Mesenchymal stem cell (in vitro differentiated cells and primary cell): ENCODE data around the gene LRSAM1.
A peak's percentile ranks its signal among the peaks of the same experiment; 100 is the strongest.

Experiments used
- DNase-seq: peaks from one replicate; pipeline ENCODE4 v3.0.0-alpha.2; 2013
- H2AFZ ChIP-seq: one replicate; pipeline ENCODE4 v1.6.1; 2013; ENCODE audit warnings: low read depth, mild to moderate bottlenecking, control low read depth, inconsistent platforms, low read length, moderate library complexity
- H2AK5ac ChIP-seq: 2 replicates; pipeline ENCODE4 v1.6.1; 2013; ENCODE audit warnings: low read length, moderate library complexity, mild to moderate bottlenecking, inconsistent platforms; ENCODE audit not compliant: severe bottlenecking
- H2BK120ac ChIP-seq: one replicate; pipeline ENCODE4 v1.6.1; 2013; ENCODE audit warnings: low read depth, mild to moderate bottlenecking, inconsistent platforms, low read length, moderate library complexity
- H2BK12ac ChIP-seq, 2 experiments: one replicate each; pipeline ENCODE4 v1.6.1; 2013; ENCODE audit warnings: inconsistent platforms in 2 of 2, low read length in 2 of 2, mild to moderate bottlenecking in 2 of 2, moderate library complexity in 2 of 2, control low read depth in 1 of 2
- H2BK15ac ChIP-seq: one replicate; pipeline ENCODE4 v1.6.1; 2013; ENCODE audit warnings: mild to moderate bottlenecking, low read depth, inconsistent platforms; ENCODE audit not compliant: poor library complexity, severe bottlenecking
- H2BK5ac ChIP-seq: 2 replicates; pipeline ENCODE4 v1.6.1; 2013; ENCODE audit warnings: low read depth, mild to moderate bottlenecking, low read length, control low read depth, inconsistent platforms; ENCODE audit not compliant: poor library complexity, severe bottlenecking
- H3K14ac ChIP-seq, 2 experiments: one replicate each; pipeline ENCODE4 v1.6.1; 2013; ENCODE audit warnings: inconsistent platforms in 2 of 2, low read length in 2 of 2, control low read depth in 1 of 2, mild to moderate bottlenecking in 1 of 2, moderate library complexity in 1 of 2
- H3K18ac ChIP-seq, 2 experiments: one replicate each; pipeline ENCODE4 v1.6.1; 2013; ENCODE audit warnings: inconsistent platforms in 2 of 2, low read length in 2 of 2, control low read depth in 1 of 2, low read depth in 1 of 2, mild to moderate bottlenecking in 1 of 2
- H3K23ac ChIP-seq, 2 experiments: one replicate each; pipeline ENCODE4 v1.6.1; 2013; ENCODE audit warnings: inconsistent platforms in 2 of 2, low read length in 2 of 2, mild to moderate bottlenecking in 2 of 2, moderate library complexity in 2 of 2, control low read depth in 1 of 2
- H3K27ac ChIP-seq: 2 replicates; pipeline ENCODE4 v1.5.1; 2013; ENCODE audit warnings: mild to moderate bottlenecking, moderate library complexity, low read length, control low read depth, inconsistent platforms; ENCODE audit not compliant: poor library complexity, severe bottlenecking
- H3K27me3 ChIP-seq, 2 experiments: 2 replicates each; pipeline versions ENCODE4 v1.6.1 to v1.7.0; 2013; ENCODE audit warnings: low read length in 2 of 2, mild to moderate bottlenecking in 2 of 2, moderate library complexity in 2 of 2, control low read depth in 1 of 2, inconsistent platforms in 1 of 2; ENCODE audit not compliant: control insufficient read depth in 1 of 2, insufficient read depth in 1 of 2
- H3K36me3 ChIP-seq, 2 experiments: 2 replicates each; pipeline versions ENCODE4 v1.6.1 to v1.7.0; 2013; ENCODE audit warnings: low read length in 2 of 2, control low read depth in 1 of 2, inconsistent platforms in 1 of 2, low read depth in 1 of 2, mild to moderate bottlenecking in 1 of 2; ENCODE audit not compliant: insufficient read depth in 2 of 2, control insufficient read depth in 1 of 2
- H3K4ac ChIP-seq, 2 experiments: one replicate each; pipeline ENCODE4 v1.6.1; 2013; ENCODE audit warnings: inconsistent platforms in 2 of 2, low read length in 2 of 2, mild to moderate bottlenecking in 2 of 2, moderate library complexity in 2 of 2, control low read depth in 1 of 2, low read depth in 1 of 2
- H3K4me1 ChIP-seq: 2 replicates; pipeline ENCODE4 v1.6.1; 2013; ENCODE audit warnings: low read depth, low read length, control low read depth; ENCODE audit not compliant: control insufficient read depth, insufficient read depth
- H3K4me2 ChIP-seq: 2 replicates; pipeline ENCODE4 v1.6.1; 2013; ENCODE audit warnings: low read length, mild to moderate bottlenecking, inconsistent platforms; ENCODE audit not compliant: poor library complexity, severe bottlenecking
- H3K4me3 ChIP-seq, 2 experiments: 2 replicates each; pipeline versions ENCODE4 v1.5.1 to v1.7.0; 2013; ENCODE audit warnings: low read length in 2 of 2, mild to moderate bottlenecking in 2 of 2, control low read depth in 1 of 2, low read depth in 1 of 2; ENCODE audit not compliant: insufficient read depth in 1 of 2
- H3K79me1 ChIP-seq: replicated peaks from 2 replicates; pipeline ENCODE4 v1.6.1; 2013; ENCODE audit warnings: mild to moderate bottlenecking, control low read depth, low read length, inconsistent platforms; ENCODE audit not compliant: poor library complexity, severe bottlenecking
- H3K9ac ChIP-seq: 2 replicates; pipeline ENCODE4 v1.7.0; 2013; ENCODE audit warnings: mild to moderate bottlenecking, low read length, moderate library complexity
- H3K9me3 ChIP-seq: 2 replicates; pipeline ENCODE4 v1.7.0; 2013; ENCODE audit warnings: mild to moderate bottlenecking, low read length; ENCODE audit not compliant: control insufficient read depth
- H4K8ac ChIP-seq: one replicate; pipeline ENCODE4 v1.6.1; 2013; ENCODE audit warnings: inconsistent platforms, mild to moderate bottlenecking, low read length, moderate library complexity
- H4K91ac ChIP-seq: one replicate; pipeline ENCODE4 v1.6.1; 2013; ENCODE audit warnings: mild to moderate bottlenecking, low read length, inconsistent platforms
- WGBS: methylation state at CpG from one replicate; pipeline ENCODE4 v1.1.7; 2013; ENCODE audit warnings: mixed read lengths; 5-methylcytosine and 5-hydroxymethylcytosine counted together

Gene LRSAM1

GRCh38 chr9:127519301-127520166 lies 68.2 kb downstream of the LRSAM1 start:
- Histone ChIP-seq H3K23ac (no peak overlapping the region), H4K91ac (peak overlapping the region; percentile 99), H3K9me3 (no peaks in the 10 kb centered on the region), H2BK5ac (peak overlapping the region; percentile 74), H2BK120ac (peak overlapping the region; percentile 94), H2BK15ac (peak overlapping the region; percentile 4), H3K4me1 (peaks cover 63% of the 10 kb centered on the region), H3K9ac (peak overlapping the region; percentile 64), H3K18ac (peak overlapping the region; percentile 81 to 95), H3K36me3 (peaks cover 66 to 69% of the 10 kb centered on the region in 2 experiments), H3K4me2 (no peak overlapping the region), H3K27me3 (no peaks in the 10 kb centered on the region), H2BK12ac (peak overlapping the region; percentile 99), H3K14ac (peak overlapping the region in 1 of 2 experiments; percentile 95), H3K4me3 (peak overlapping the region in 1 of 2 experiments; percentile 23), H3K4ac (peak overlapping the region; percentile 79 to 94), H3K79me1 (peaks cover 4% of the 10 kb centered on the region), H2AK5ac (peak overlapping the region; percentile 85), H3K27ac (peak overlapping the region; percentile 96), H2AFZ (no peak overlapping the region), H4K8ac (peak overlapping the region; percentile 98)
- WGBS: 26% methylated on average over 22 of the region's 22 CpGs
- peak; percentile 99 for DNase-seq

- H3K4me3 ChIP-seq: peak overlapping the region in 1 of 2 experiments; percentile 11
- peak overlapping the region; percentile 64 for H3K9ac ChIP-seq
- H3K14ac ChIP-seq: peak overlapping the region in 1 of 2 experiments; percentile 96
- H2BK120ac ChIP-seq: peak overlapping the region; percentile 98
- peaks cover 69 to 70% of the 10 kb centered on the region in 2 experiments for H3K36me3 ChIP-seq
- H2BK12ac ChIP-seq: peak overlapping the region; percentile 98 to 99
- H3K27ac ChIP-seq: peak overlapping the region; percentile 96
- peaks cover 68% of the 10 kb centered on the region for H3K4me1 ChIP-seq
- WGBS: under 1% methylated on average over 20 of the region's 20 CpGs
- peak; percentile 95 for DNase-seq
- peak overlapping the region; percentile 70 to 78 for H3K23ac ChIP-seq
- no peak overlapping the region for H2AFZ ChIP-seq
- H3K9me3 ChIP-seq: no peaks in the 10 kb centered on the region
- H4K8ac ChIP-seq: peak overlapping the region; percentile 99
- H2AK5ac ChIP-seq: peak overlapping the region; percentile 95
- peak overlapping the region; percentile 91 to 100 for H3K4ac ChIP-seq
- H4K91ac ChIP-seq: peak overlapping the region; percentile 99
- H2BK5ac ChIP-seq: peak overlapping the region; percentile 83
- no peaks in the 10 kb centered on the region for H3K27me3 ChIP-seq
- peak overlapping the region; percentile 44 for H2BK15ac ChIP-seq
- no peak overlapping the region for H3K4me2 ChIP-seq
- peak overlapping the region; percentile 94 to 100 for H3K18ac ChIP-seq
- H3K79me1 ChIP-seq: peaks cover 4% of the 10 kb centered on the region
Measured at GRCh38 chr9:127520941-127521918, 69.9 kb downstream of the LRSAM1 start.

- 31% methylated on average over 5 of the region's 5 CpGs for WGBS
- peaks cover 68% of the 10 kb centered on the region for H3K4me1 ChIP-seq
- H4K91ac ChIP-seq: peak overlapping the region; percentile 99
- peak overlapping the region; percentile 99 for H4K8ac ChIP-seq
- no peak overlapping the region for H2AFZ ChIP-seq
- H2BK12ac ChIP-seq: peak overlapping the region; percentile 98 to 99
- no peak for DNase-seq
- H3K27me3 ChIP-seq: no peaks in the 10 kb centered on the region
- peak overlapping the region; percentile 44 to 96 for H3K14ac ChIP-seq
- peak overlapping the region; percentile 53 to 100 for H3K4ac ChIP-seq
- peak overlapping the region; percentile 95 for H2AK5ac ChIP-seq
- peak overlapping the region; percentile 58 for H3K9ac ChIP-seq
- peak overlapping the region; percentile 90 to 100 for H3K18ac ChIP-seq
- no peak overlapping the region for H3K4me2 ChIP-seq
- peaks cover 5% of the 10 kb centered on the region for H3K79me1 ChIP-seq
- H3K4me3 ChIP-seq: peak overlapping the region in 1 of 2 experiments; percentile 11
- H3K23ac ChIP-seq: peak overlapping the region; percentile 5 to 70
- H3K27ac ChIP-seq: peak overlapping the region; percentile 96
- peaks cover 70 to 72% of the 10 kb centered on the region in 2 experiments for H3K36me3 ChIP-seq
- peak overlapping the region; percentile 98 for H2BK120ac ChIP-seq
- H3K9me3 ChIP-seq: no peaks in the 10 kb centered on the region
- peak overlapping the region; percentile 99 for H2BK15ac ChIP-seq
- peak overlapping the region; percentile 79 for H2BK5ac ChIP-seq
Measured at GRCh38 chr9:127521919-127522304, 70.6 kb downstream of the LRSAM1 start.
